Pancreas (tissue), 10 donors: Measurements from ENCODE around the gene ZG16B. TPM values are rescaled to one million over a fixed set of nuclear protein-coding genes. Genes with fewer than 3 reads are reported as not detected.

Source experiments
- ATAC-seq, 4 donors: fragments of 200-7000 bp; cut with Tn5 transposase; one replicate each; pipeline versions ENCODE4 v1.8.0 to v1.9.1; 2020; ENCODE audit warnings: mild to moderate bottlenecking in 4 of 4, moderate library complexity in 4 of 4
- DNase-seq, 6 donors: peaks; one replicate each; pipeline ENCODE4 v3.0.0-alpha.2; 2020
- FAIRE-seq: peaks from 2 replicates; lab custom pipeline; 2012; peaks lifted over from hg19 to GRCh38; lab: Jason Lieb, UNC
- H3K27ac ChIP-seq, 4 donors: fragments of 200-600 bp; sonication (generic); 1 replicate in 3 of 4; 2 replicates in 1 of 4; pipeline versions ENCODE4 v1.5.0 to v1.8.0; 2020
- H3K27me3 ChIP-seq, 4 donors: fragments of 200-600 bp; one replicate each; pipeline ENCODE4 v1.8.0; 2021
- H3K36me3 ChIP-seq, 3 donors: fragments of 200-600 bp; sonication (generic) in 1 of 3; one replicate each; pipeline versions ENCODE4 v1.5.0 to v1.8.0; 2020 to 2021
- H3K4me1 ChIP-seq, 3 donors: fragments of 200-600 bp; one replicate each; pipeline ENCODE4 v1.8.0; 2021
- H3K4me3 ChIP-seq, 4 donors: fragments of 200-600 bp; sonication (generic) in 2 of 4; one replicate each; pipeline versions ENCODE4 v1.5.0 to v1.8.0; 2020 to 2021
- H3K9me3 ChIP-seq, 4 donors: fragments of 200-600 bp; one replicate each; pipeline ENCODE4 v1.8.0; 2021
- WGBS, 2 donors: extraction: QIAGEN DNeasy Blood & Tissue Kit; methylation state at CpG; one replicate each; pipeline ENCODE4 v1.1.7; 2013; 5-methylcytosine and 5-hydroxymethylcytosine counted together
- intact Hi-C, 3 donors: fragments of 100-400 bp; cut with DNase I; formaldehyde crosslinking; loops; one replicate each; pipeline versions ENCODE4 v1.11.1 to v1.14.2; 2022
- polyA plus RNA-seq, 2 donors: library from polyadenylated mRNA; stranded (reverse); fragments of 200-250 nt; gene quantifications; one replicate each; pipeline ENCODE4 v1.2.3, GENCODE V29; 2013
- total RNA-seq, 6 donors: library from RNA; stranded (reverse); fragmentation: NEBNext Ultra II Directional in 4 of 6; extraction: Animal tissue kit (Norgen Biotek cat#: 25700) in 4 of 6; gene quantifications; one replicate each; pipeline versions ENCODE4 v1.2.1 to v1.2.4, GENCODE V29; 2021 to 2023
- TF ChIP-seq, protein P1 (sequence below), 4 donors: fragments of 200-600 bp; sonication (generic) in 3 of 4; IDR thresholded peaks; one replicate each; pipeline versions ENCODE4 v1.5.0 to v1.8.0; 2021; ENCODE audit warnings: antibody characterized with exemption in 4 of 4
- donor health status: healthy with polysubstance abuse.
- donor health status: DM: no; HTN: no; CAD: no; lungs with moderate emphysema.
- donor health status: DM: no; HTN: no; CAD: no.
- donor health status: control.
- donor health status: control.
- donor health status: Bipolar disorder and iron deficiency.
- donor health status: DM: yes; HTN: yes; CAD: no.
- donor health status: DM: no; HTN: no; CAD: no.
- donor health status: DM: no; HTN: no; CAD: no.
- donor health status: DM: yes; HTN: yes; CAD: no.

ZG16B gene
- total and polyA plus RNA-seq, 8 donors, result 0.43 to 1.7 (median 0.80) TPM

DNA sequence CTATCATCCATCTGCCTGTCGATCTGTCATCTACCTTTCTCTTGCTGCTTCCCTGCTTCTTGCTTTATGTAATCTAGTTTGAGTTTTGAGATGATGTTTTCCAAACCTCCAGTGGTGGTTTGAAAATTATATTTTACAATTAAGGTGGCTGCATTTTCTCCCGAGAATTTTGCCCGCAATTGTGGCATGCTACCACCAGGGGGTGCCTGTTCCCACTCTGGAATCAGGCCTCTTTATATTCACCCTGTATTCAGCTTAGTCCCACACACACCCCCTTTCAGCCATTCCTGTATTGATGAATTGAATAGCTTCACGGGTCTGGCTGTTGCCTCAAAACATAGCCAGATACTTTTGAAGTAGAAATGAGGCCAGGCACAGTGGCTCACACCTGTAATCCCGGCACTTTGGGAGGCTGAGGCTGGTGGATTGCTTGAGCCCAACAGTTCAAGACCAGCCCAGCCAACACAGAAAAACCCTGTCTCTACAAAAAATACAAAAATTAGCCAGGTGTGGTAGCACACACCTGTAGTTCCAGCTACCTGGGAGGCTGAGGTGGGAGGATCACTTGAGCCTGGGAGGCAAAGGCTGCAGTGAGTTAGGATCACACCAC, 24.7 kb downstream of the ZG16B start:
- Histone ChIP-seq H3K36me3 (no peaks in the 10 kb centered on the region), H3K4me1 (peaks cover 0 to 3% (median 0%) of the 10 kb centered on the region in 3 donors), H3K9me3 (no peaks in the 10 kb centered on the region), H3K27me3 (no peaks in the 10 kb centered on the region), H3K4me3 (no peak overlapping the region), H3K27ac (no peak overlapping the region)
- intact Hi-C loops, result no loop called here
- ATAC-seq (no peak), FAIRE-seq (no peak), DNase-seq (peak in 1 of 6 donors; percentile 35)
- whole genome bisulfite sequencing, 2 donors, result 74 to 80% methylated on average over 5 of the region's 5 CpGs
- TF ChIP-seq, protein P1, sequence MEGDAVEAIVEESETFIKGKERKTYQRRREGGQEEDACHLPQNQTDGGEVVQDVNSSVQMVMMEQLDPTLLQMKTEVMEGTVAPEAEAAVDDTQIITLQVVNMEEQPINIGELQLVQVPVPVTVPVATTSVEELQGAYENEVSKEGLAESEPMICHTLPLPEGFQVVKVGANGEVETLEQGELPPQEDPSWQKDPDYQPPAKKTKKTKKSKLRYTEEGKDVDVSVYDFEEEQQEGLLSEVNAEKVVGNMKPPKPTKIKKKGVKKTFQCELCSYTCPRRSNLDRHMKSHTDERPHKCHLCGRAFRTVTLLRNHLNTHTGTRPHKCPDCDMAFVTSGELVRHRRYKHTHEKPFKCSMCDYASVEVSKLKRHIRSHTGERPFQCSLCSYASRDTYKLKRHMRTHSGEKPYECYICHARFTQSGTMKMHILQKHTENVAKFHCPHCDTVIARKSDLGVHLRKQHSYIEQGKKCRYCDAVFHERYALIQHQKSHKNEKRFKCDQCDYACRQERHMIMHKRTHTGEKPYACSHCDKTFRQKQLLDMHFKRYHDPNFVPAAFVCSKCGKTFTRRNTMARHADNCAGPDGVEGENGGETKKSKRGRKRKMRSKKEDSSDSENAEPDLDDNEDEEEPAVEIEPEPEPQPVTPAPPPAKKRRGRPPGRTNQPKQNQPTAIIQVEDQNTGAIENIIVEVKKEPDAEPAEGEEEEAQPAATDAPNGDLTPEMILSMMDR (IDR thresholded peaks at IDR 0.05), result peak in 3 of 4 donors; percentile 33 to 43 (median 33)

DNA sequence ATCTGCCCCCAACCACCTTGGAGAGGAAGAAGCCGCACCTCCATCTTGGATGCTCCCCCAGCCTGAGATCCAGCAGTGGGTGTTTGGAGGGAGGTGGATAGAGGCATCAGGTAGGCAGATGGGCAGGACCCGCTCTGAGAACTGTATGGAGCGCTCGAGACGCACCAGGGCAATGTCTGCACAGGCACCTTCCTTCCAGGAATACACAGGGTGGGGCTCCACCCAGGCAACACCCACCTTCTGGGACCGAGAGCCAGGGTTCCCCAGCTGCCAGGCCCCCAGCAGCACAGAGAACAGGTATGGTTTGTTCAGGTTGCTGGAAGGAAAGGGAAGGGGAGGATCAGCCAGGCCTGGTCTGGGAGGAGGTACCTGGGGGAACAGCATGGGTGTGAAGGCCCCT, 25.4 kb downstream of the ZG16B start:
- DNase-seq (peak in 1 of 6 donors; percentile 39), FAIRE-seq (no peak), ATAC-seq (no peak)
- Histone ChIP-seq H3K27ac (no peak overlapping the region), H3K36me3 (no peaks in the 10 kb centered on the region), H3K9me3 (no peaks in the 10 kb centered on the region), H3K27me3 (no peaks in the 10 kb centered on the region), H3K4me1 (peaks cover 0 to 3% (median 0%) of the 10 kb centered on the region in 3 donors), H3K4me3 (no peak overlapping the region)
- 84 to 91% methylated on average over 6 of the region's 6 CpGs for WGBS, 2 donors
- intact Hi-C loops, result no loop called here
- TF ChIP-seq, protein P1 (IDR thresholded peaks at IDR 0.05), result no peak

- FAIRE-seq, result no peak
- intact Hi-C loops, result no loop called here
- no peaks in the 10 kb centered on the region for H3K9me3 ChIP-seq
- H3K27ac ChIP-seq, result no peak overlapping the region
- peak in 3 of 4 donors; percentile 7 to 14 (median 9) for ATAC-seq
- H3K4me3 ChIP-seq, result no peak overlapping the region
- no peaks in the 10 kb centered on the region for H3K36me3 ChIP-seq
- TF ChIP-seq, protein P1 (IDR thresholded peaks at IDR 0.05), result no peak
- H3K27me3 ChIP-seq, result no peaks in the 10 kb centered on the region
- DNase-seq, result peak; percentile 36 to 73 (median 69)
- 84 to 87% methylated on average over 14 of the region's 14 CpGs for WGBS, 2 donors
- peaks cover 0 to 3% (median 0%) of the 10 kb centered on the region in 3 donors for H3K4me1 ChIP-seq
These were observed 26.1 kb downstream of the ZG16B start for GRCh38 chr16:2856061-2856670.

DNA sequence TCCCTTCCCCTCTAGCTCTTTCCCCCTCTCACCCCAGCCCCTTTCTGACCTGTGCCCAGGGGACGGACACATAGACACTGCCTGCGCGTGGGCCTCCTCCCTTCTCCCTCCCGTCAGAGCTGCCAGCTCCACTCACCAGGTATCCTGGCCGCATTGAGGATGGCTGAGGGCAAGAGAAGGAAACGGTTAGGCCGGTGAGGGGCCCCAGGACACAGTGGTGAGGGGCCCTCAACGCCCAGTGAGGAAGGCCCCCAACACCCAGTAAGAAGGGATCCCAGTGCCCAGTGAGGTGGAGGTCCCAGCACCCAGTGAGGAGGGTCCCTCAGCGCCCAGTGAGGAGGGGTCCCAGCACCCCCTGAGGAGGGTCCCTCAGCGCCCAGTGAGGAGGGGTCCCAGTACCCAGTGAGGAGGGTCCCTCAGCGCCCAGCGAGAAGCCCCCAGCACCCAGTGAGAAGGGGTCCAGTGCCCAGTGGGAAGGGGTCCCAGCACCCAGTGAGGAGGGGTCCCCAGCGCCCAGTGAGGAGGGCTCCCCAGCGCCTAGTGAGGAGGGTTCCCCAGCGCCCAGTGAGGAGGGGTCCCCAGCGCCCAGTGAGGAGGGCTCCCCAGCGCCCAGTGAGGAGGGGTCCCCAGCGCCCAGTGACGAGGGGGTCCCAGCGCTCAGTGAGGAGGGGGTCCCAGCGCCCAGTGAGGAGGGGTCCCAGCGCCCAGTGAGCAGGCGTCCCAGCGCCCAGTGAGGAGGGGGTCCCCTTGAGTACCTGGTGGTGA, 26.8 kb downstream of the ZG16B start:
- no peak for FAIRE-seq
- H3K4me1 ChIP-seq, result peaks cover 0 to 3% (median 0%) of the 10 kb centered on the region in 3 donors
- no peaks in the 10 kb centered on the region for H3K9me3 ChIP-seq
- H3K27me3 ChIP-seq, result no peaks in the 10 kb centered on the region
- intact Hi-C loops, result no loop called here
- TF ChIP-seq, protein P1 (IDR thresholded peaks at IDR 0.05), result no peak
- peak in 2 of 6 donors; percentile 53 to 77 for DNase-seq
- H3K4me3 ChIP-seq, result peak overlapping the region; percentile 36 to 59 (median 50)
- H3K27ac ChIP-seq, result peak overlapping the region; percentile 93 to 97 (median 96)
- H3K36me3 ChIP-seq, result no peaks in the 10 kb centered on the region
- 77 to 80% methylated on average over 22 to 24 of the region's 24 CpGs for WGBS, 2 donors
- no peak for ATAC-seq
